PC-9 (cell line): ENCODE data around the gene NAA50.

Experiments used
- CTCF ChIP-seq: fragments of 200-600 bp; sonication (generic); conservative IDR thresholded peaks from 2 replicates; pipeline ENCODE4 v1.6.1; 2017; ENCODE audit warnings: mixed run types, antibody characterized with exemption, mild to moderate bottlenecking, moderate library complexity
- EZH2 ChIP-seq: fragments of 200-600 bp; sonication (generic); IDR thresholded peaks from 2 replicates; pipeline ENCODE4 v1.8.0; 2017; ENCODE audit warnings: antibody characterized with exemption, low read depth

GRCh38 chr3:113730550-113730949, 15.5 kb downstream of the NAA50 start:
- TF ChIP-seq CTCF, result no peak
- no peak for TF ChIP-seq EZH2
